HG03378 (cell line): ENCODE data around the gene GARIN5B.
"Not testable (repeated sequence)": the region's sequence is repeated elsewhere in the genome, so short reads cannot be mapped to it uniquely, and the experiment has no call there.

Experiments
- ATAC-seq: cut with Tn5 transposase; IDR thresholded peaks from one replicate; pipeline ENCODE4 v1.9.1; 2021; ENCODE audit warnings: mild to moderate bottlenecking, moderate library complexity; ENCODE audit not compliant: unreplicated experiment

The GARIN5B gene

GRCh38 chr19:55352040-55352439 is 11.0 kb downstream of the GARIN5B start:
- no peak for ATAC-seq

- no peak for ATAC-seq
Measured at GRCh38 chr19:55350620-55351315, 12.3 kb downstream of the GARIN5B start.

GRCh38 chr19:55348317-55349034 is 14.6 kb downstream of the GARIN5B start:
- ATAC-seq = no peak

- ATAC-seq = no peak
Measured at GRCh38 chr19:55347442-55348009, 15.5 kb downstream of the GARIN5B start.

GRCh38 chr19:55346725-55347441 is 16.2 kb downstream of the GARIN5B start:
- ATAC-seq = no peak

GRCh38 chr19:55345818-55346724 is 17.0 kb downstream of the GARIN5B start:
- ATAC-seq = no peak

- no peak for ATAC-seq
Measured at GRCh38 chr19:55345101-55345817, 17.8 kb downstream of the GARIN5B start.

GRCh38 chr19:55344444-55344843 is 18.6 kb downstream of the GARIN5B start:
- ATAC-seq = no peak

- ATAC-seq = no peak
Measured at GRCh38 chr19:55341595-55342531, 21.2 kb downstream of the GARIN5B start.

- no peak for ATAC-seq
Measured at GRCh38 chr19:55341171-55341588, 21.9 kb downstream of the GARIN5B start.

- ATAC-seq = no peak
Measured at GRCh38 chr19:55340784-55341147, 22.3 kb downstream of the GARIN5B start.

- no peak for ATAC-seq
Measured at GRCh38 chr19:55339889-55340783, 22.9 kb downstream of the GARIN5B start.

GRCh38 chr19:55339105-55339888 is 23.8 kb downstream of the GARIN5B start, which contains the start of gene KMT5C:
KMT5C (plus strand) TSS chr19:55339876; CDS start chr19:55341937, 2,061 bp downstream.
- peak; percentile 86 for ATAC-seq

GRCh38 chr19:55336101-55336500 is 27.0 kb downstream of the GARIN5B start:
- no peak for ATAC-seq

GRCh38 chr19:55333870-55334269 is 29.2 kb downstream of the GARIN5B start:
- no peak for ATAC-seq

- ATAC-seq = not testable (repeated sequence)
Measured at GRCh38 chr19:55329791-55330190, 33.3 kb downstream of the GARIN5B start.
